MCF 10A (cell line): ENCODE results near the gene CREBBP. TPM values are rescaled to one million over a fixed set of nuclear protein-coding genes. Genes with fewer than 3 reads are reported as not detected.

Source experiments
- BruUV-seq: library from RNA; stranded (reverse); fragments of 400-500 nt; replicated peaks from 2 replicates; lab custom pipeline; 2021; lab: Mats Ljungman, UMichigan
- CTCF ChIA-PET: fragments of 300-600 bp; sonication (Branson Sonifier 250); formaldehyde crosslinking; extraction: SDS; loops from one replicate; lab custom pipeline; 2021; ENCODE audit warnings: antibody characterized with exemption, inconsistent platforms; lab: Yijun Ruan, JAX
- POLR2A ChIA-PET: fragments of 300-600, 350-650 bp; sonication (Branson Sonifier 250); formaldehyde crosslinking; extraction: SDS; loops from one replicate; lab custom pipeline; 2020; ENCODE audit warnings: antibody characterized with exemption, inconsistent platforms; lab: Yijun Ruan, JAX
- DNase-seq: peaks from one replicate; pipeline ENCODE4 v3.0.0-alpha.2; 2018; ENCODE audit not compliant: unreplicated experiment
- H3K27ac Mint-ChIP-seq: one replicate; pipeline ENCODE4 v1.8.0; 2022; ENCODE audit warnings: mild to moderate bottlenecking, low read depth, mixed read lengths; ENCODE audit not compliant: unreplicated experiment
- H3K27me3 Mint-ChIP-seq: one replicate; pipeline ENCODE4 v1.8.0; 2022; ENCODE audit warnings: mixed read lengths; ENCODE audit not compliant: insufficient read depth, unreplicated experiment
- H3K36me3 Mint-ChIP-seq: one replicate; pipeline ENCODE4 v1.8.0; 2022; ENCODE audit warnings: mild to moderate bottlenecking, moderate library complexity, mixed read lengths; ENCODE audit not compliant: insufficient read depth, unreplicated experiment
- H3K4me1 Mint-ChIP-seq: one replicate; pipeline ENCODE4 v1.8.0; 2022; ENCODE audit warnings: mixed read lengths; ENCODE audit not compliant: insufficient read depth, unreplicated experiment
- H3K4me3 Mint-ChIP-seq: one replicate; pipeline ENCODE4 v1.8.0; 2022; ENCODE audit warnings: mild to moderate bottlenecking, moderate library complexity, mixed read lengths; ENCODE audit not compliant: unreplicated experiment
- H3K9me3 Mint-ChIP-seq: one replicate; pipeline ENCODE4 v1.8.0; 2022; ENCODE audit warnings: mixed read lengths; ENCODE audit not compliant: unreplicated experiment
- CTCF ChIP-seq: fragments of 200-600 bp; IDR thresholded peaks from one replicate; pipeline ENCODE4 v1.8.0; 2022; ENCODE audit warnings: antibody characterized with exemption, mild to moderate bottlenecking; ENCODE audit not compliant: unreplicated experiment
- intact Hi-C: fragments of 100-400 bp; cut with micrococcal nuclease; formaldehyde crosslinking; loops from 2 replicates; pipeline ENCODE4 v1.14.1; 2022
- total RNA-seq: library from RNA; stranded (reverse); gene quantifications from 2 replicates; pipeline ENCODE4 v1.2.3, GENCODE V29; 2022

CREBBP gene
- total RNA-seq, 1 experiment from 2014 or later, result 74.0 TPM

- BruUV-seq, result no TSS peak
- POLR2A ChIA-PET, result interaction anchor here (0.6 kb wide), 1 partner anchor 13 kb away, joined by 3 read pairs; no protein-coding TSS in a partner anchor
- Mint-ChIP-seq H3K4me3 (no peak overlapping the region), H3K27me3 (no peaks in the 10 kb centered on the region), H3K4me1 (peaks cover 6% of the 10 kb centered on the region), H3K27ac (no peak overlapping the region), H3K36me3 (peaks cover 64% of the 10 kb centered on the region), H3K9me3 (no peaks in the 10 kb centered on the region)
- intact Hi-C loops, result no loop called here
- CTCF ChIA-PET, result interaction anchor here (0.6 to 1.0 kb wide), 2 partner anchors 11 to 91 kb away, joined by 3 read pairs; no protein-coding TSS in a partner anchor
- DNase-seq, result peak; percentile 11
- peak; percentile 14 for TF ChIP-seq CTCF
Measured at GRCh38 chr16:3780570-3780969, 99.9 kb downstream of the CREBBP start.

- DNase-seq, result no peak
- no peaks in the 10 kb centered on the region for H3K9me3 Mint-ChIP-seq
- H3K4me1 Mint-ChIP-seq, result peaks cover 7% of the 10 kb centered on the region
- CTCF ChIA-PET, result interaction anchor here (0.7 kb wide), 2 partner anchors 10 to 33 kb away, joined by 3 read pairs; no protein-coding TSS in a partner anchor
- no peak overlapping the region for H3K27ac Mint-ChIP-seq
- POLR2A ChIA-PET, result no interaction called here
- intact Hi-C loops, result no loop called here
- H3K4me3 Mint-ChIP-seq, result no peak overlapping the region
- TF ChIP-seq CTCF, result no peak
- BruUV-seq, result no TSS peak
- peaks cover 94% of the 10 kb centered on the region for H3K36me3 Mint-ChIP-seq
- H3K27me3 Mint-ChIP-seq, result no peaks in the 10 kb centered on the region
Measured at GRCh38 chr16:3776316-3776715, 104.2 kb downstream of the CREBBP start.

GRCh38 chr16:3774819-3775218 is 105.7 kb downstream of the CREBBP start:
- H3K4me3 Mint-ChIP-seq, result no peak overlapping the region
- BruUV-seq, result no TSS peak
- H3K27ac Mint-ChIP-seq, result no peak overlapping the region
- ChIA-PET POLR2A (interaction anchor here (0.6 kb wide), 1 partner anchor 195 kb away, joined by 3 read pairs; no protein-coding TSS in a partner anchor), CTCF (no interaction called here)
- peaks cover 11% of the 10 kb centered on the region for H3K4me1 Mint-ChIP-seq
- intact Hi-C loops, result no loop called here
- no peak for TF ChIP-seq CTCF
- H3K36me3 Mint-ChIP-seq, result peaks cover 94% of the 10 kb centered on the region
- H3K27me3 Mint-ChIP-seq, result no peaks in the 10 kb centered on the region
- no peaks in the 10 kb centered on the region for H3K9me3 Mint-ChIP-seq
- no peak for DNase-seq

GRCh38 chr16:3774156-3774767 is 106.3 kb downstream of the CREBBP start:
- Mint-ChIP-seq H3K9me3 (no peaks in the 10 kb centered on the region), H3K4me1 (peaks cover 11% of the 10 kb centered on the region), H3K36me3 (peaks cover 97% of the 10 kb centered on the region), H3K27me3 (no peaks in the 10 kb centered on the region), H3K4me3 (no peak overlapping the region), H3K27ac (no peak overlapping the region)
- intact Hi-C loops, result no loop called here
- DNase-seq, result no peak
- TF ChIP-seq CTCF, result no peak
- POLR2A ChIA-PET, result interaction anchor here (0.8 kb wide), 1 partner anchor 22 kb away, joined by 3 read pairs; no protein-coding TSS in a partner anchor
- CTCF ChIA-PET, result no interaction called here
- no TSS peak for BruUV-seq
